ENCODE results near the gene CTPS1.

- TF ChIP-seq CTCF (conservative IDR thresholded peaks at IDR 0.05): no peak
- no peak for TF ChIP-seq EZH2 (IDR thresholded peaks at IDR 0.05; ENCODE audit: low read depth)
These were observed 35.2 kb upstream of the CTPS1 start for GRCh38 chr1:40944326-40944725.
